ENCODE data around the gene SCD5. TPM values are rescaled to one million over a fixed set of nuclear protein-coding genes. Genes with fewer than 3 reads are reported as not detected.

The SCD5 gene
- total and polyA plus RNA-seq, 2 experiments from 2014 or later, result 0.79 to 1.6 TPM

- Mint-ChIP-seq H3K4me1 (peaks cover 76% of the 10 kb centered on the region), H3K4me3 (no peak overlapping the region), H3K36me3 (ENCODE audit: low read depth) (no peaks in the 10 kb centered on the region), H3K27ac (no peak overlapping the region), H3K27me3 (ENCODE audit: insufficient read depth, low read depth, poor library complexity) (peaks cover 7% of the 10 kb centered on the region), H3K9me3 (no peaks in the 10 kb centered on the region)
- 0 out of 2 replicates have a peak, but pooled peaks cover 8% of the 10 kb centered on the region for H3F3A ChIP-seq (replicated peaks; ENCODE audit: low read depth)
- TF ChIP-seq ZNF114 (CRISPR knock-in tag; IDR thresholded peaks at IDR 0.05), result no peak
- TF ChIP-seq ZNF462 (CRISPR knock-in tag; IDR thresholded peaks at IDR 0.05), result no peak
- no peak for TF ChIP-seq EZH2phosphoT487 (IDR thresholded peaks at IDR 0.05; ENCODE audit: unreplicated experiment)
- DNase-seq (ENCODE audit: low spot score) (no peak), ATAC-seq (no peak)
- H3K4me3 ChIP-seq, result no peak overlapping the region
- H3K27ac ChIP-seq (ENCODE audit: low read depth), result no peak overlapping the region
- no peaks in the 10 kb centered on the region for H3K79me2 ChIP-seq (replicated peaks; ENCODE audit: insufficient read depth)
- H4K20me1 ChIP-seq (replicated peaks; ENCODE audit: insufficient read depth), result no peaks in the 10 kb centered on the region
- no peak overlapping the region for H2AFZ ChIP-seq
- peaks cover 58% of the 10 kb centered on the region for H3K4me1 ChIP-seq (ENCODE audit: insufficient read depth)
- H3K4me2 ChIP-seq, result no peak overlapping the region
- peaks cover 12% of the 10 kb centered on the region; the same call in 1 of the 2 replicates for H3K9me2 ChIP-seq (ENCODE audit: insufficient read depth)
- H3K36me3 ChIP-seq (ENCODE audit: insufficient read depth), result no peaks in the 10 kb centered on the region
- no peaks in the 10 kb centered on the region for H3K27me3 ChIP-seq (ENCODE audit: insufficient read depth)
These were observed 209.8 kb downstream of the SCD5 start for GRCh38 chr4:82588771-82589270.

DNA sequence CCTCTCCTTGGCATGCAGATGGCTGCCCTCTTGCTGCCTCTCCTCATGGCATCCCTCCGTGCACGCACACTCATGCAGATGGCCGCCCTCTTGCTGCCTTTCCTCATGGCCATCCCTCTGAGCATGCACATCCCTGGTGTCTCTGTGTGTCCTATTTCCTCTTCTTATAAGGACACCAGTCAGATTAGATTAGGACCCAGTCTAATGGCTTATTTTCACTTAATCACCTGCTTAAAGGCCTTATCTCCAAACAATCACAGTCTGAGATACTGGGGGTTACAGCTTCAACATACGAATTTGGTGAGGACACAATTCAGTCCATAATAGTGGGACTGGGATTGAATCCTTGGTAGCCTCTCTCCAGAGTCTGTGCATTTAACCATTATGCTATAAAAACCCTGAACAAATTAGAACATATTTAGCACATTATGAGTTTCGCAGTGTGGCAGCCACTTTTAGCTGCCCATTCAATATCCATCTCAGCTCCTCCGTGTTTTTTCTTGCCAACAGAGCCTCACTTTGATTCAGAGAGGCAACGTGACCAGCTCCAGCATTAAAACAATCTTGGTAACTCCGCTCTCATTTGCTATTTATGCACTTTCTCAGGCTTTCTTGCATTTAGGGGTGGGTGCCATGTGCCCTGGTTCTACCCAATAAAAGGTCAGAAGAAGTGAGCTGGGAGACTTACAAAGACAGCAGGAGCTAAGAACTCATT is 210.6 kb downstream of the SCD5 start:
- no peaks in the 10 kb centered on the region for H3K27me3 ChIP-seq (ENCODE audit: insufficient read depth)
- TF ChIP-seq ZNF331 (CRISPR knock-in tag; IDR thresholded peaks at IDR 0.05; ENCODE audit: low read depth) (no peak), JUNB (IDR thresholded peaks at IDR 0.05; ENCODE audit: unreplicated experiment) (no peak), EZH2 (IDR thresholded peaks at IDR 0.05; ENCODE audit: low read depth, unreplicated experiment) (no peak), STAT1 (IDR thresholded peaks at IDR 0.05; ENCODE audit: unreplicated experiment) (no peak), EZH2phosphoT487 (IDR thresholded peaks at IDR 0.05; ENCODE audit: unreplicated experiment) (no peak), CREB1 (CRISPR knock-in tag; IDR thresholded peaks at IDR 0.05; ENCODE audit: low read depth) (no peak), ZNF114 (CRISPR knock-in tag; IDR thresholded peaks at IDR 0.05) (no peak), CTCF (conservative IDR thresholded peaks at IDR 0.05; ENCODE audit: low read depth in 2 of 2) (no peak), ETS1 (IDR thresholded peaks at IDR 0.05) (no peak), POLR2AphosphoS5 (IDR thresholded peaks at IDR 0.05; ENCODE audit: low read depth) (no peak)

More for the DNA sequence above, 210.6 kb downstream of the SCD5 start:
- Histone ChIP-seq H3K4me2 (no peak overlapping the region), H4K20me1 (replicated peaks; ENCODE audit: insufficient read depth) (no peaks in the 10 kb centered on the region), H2AFZ (no peak overlapping the region), H3K9me2 (ENCODE audit: insufficient read depth) (peaks cover 12% of the 10 kb centered on the region; the same call in 1 of the 2 replicates), H3F3A (replicated peaks; ENCODE audit: low read depth) (0 out of 2 replicates have a peak, but pooled peaks cover 8% of the 10 kb centered on the region), H3K4me3 (no peak overlapping the region), H3K36me3 (ENCODE audit: insufficient read depth) (no peaks in the 10 kb centered on the region), H3K4me1 (ENCODE audit: insufficient read depth) (peaks cover 62% of the 10 kb centered on the region), H3K27ac (ENCODE audit: low read depth) (no peak overlapping the region), H3K79me2 (replicated peaks; ENCODE audit: insufficient read depth) (no peaks in the 10 kb centered on the region)
- H3K4me1 Mint-ChIP-seq, result peaks cover 76% of the 10 kb centered on the region
- no peak for DNase-seq (ENCODE audit: low spot score)
- peaks cover 9% of the 10 kb centered on the region for H3K27me3 Mint-ChIP-seq (ENCODE audit: insufficient read depth, low read depth, poor library complexity)
- no peak overlapping the region for H3K4me3 Mint-ChIP-seq
- H3K36me3 Mint-ChIP-seq (ENCODE audit: low read depth), result no peaks in the 10 kb centered on the region
- ATAC-seq, result no peak
- H3K27ac Mint-ChIP-seq, result no peak overlapping the region
- no peaks in the 10 kb centered on the region for H3K9me3 Mint-ChIP-seq

All from GM23338 (cell line).